ENCODE results near the gene ZNF446.

- no peak for TF ChIP-seq CTCF (IDR thresholded peaks at IDR 0.05)
- no peak for TF ChIP-seq POLR2A (IDR thresholded peaks at IDR 0.05)
Measured at GRCh38 chr19:58498316-58499020, 22.3 kb downstream of the ZNF446 start.

Data from Peyer's patch (tissue), 4 donors.